HUES48 (cell line): Measurements from ENCODE around the gene SMARCE1.

Experiments
- H3K27ac ChIP-seq: one replicate; pipeline ENCODE4 v1.7.0; 2013; ENCODE audit warnings: low read depth, low read length, inconsistent platforms
- H3K27me3 ChIP-seq: 2 replicates; pipeline ENCODE4 v1.6.1; 2013; ENCODE audit warnings: mild to moderate bottlenecking, low read length; ENCODE audit not compliant: control insufficient read depth, insufficient read depth
- H3K36me3 ChIP-seq: 2 replicates; pipeline ENCODE4 v1.6.1; 2013; ENCODE audit warnings: low read length; ENCODE audit not compliant: control insufficient read depth, insufficient read depth
- H3K4me1 ChIP-seq: 2 replicates; pipeline ENCODE4 v1.6.1; 2013; ENCODE audit warnings: mild to moderate bottlenecking, low read length; ENCODE audit not compliant: control insufficient read depth, insufficient read depth
- H3K4me3 ChIP-seq: 2 replicates; pipeline ENCODE4 v1.5.1; 2013; ENCODE audit warnings: mild to moderate bottlenecking, low read depth, low read length
- H3K9ac ChIP-seq: 2 replicates; pipeline ENCODE4 v1.6.1; 2013; ENCODE audit warnings: mild to moderate bottlenecking, low read depth, low read length, moderate library complexity
- H3K9me3 ChIP-seq: 2 replicates; pipeline ENCODE4 v1.6.1; 2013; ENCODE audit warnings: low read length; ENCODE audit not compliant: control insufficient read depth, insufficient read depth

The SMARCE1 gene

GRCh38 chr17:40645943-40646342 lies 1.7 kb downstream of the SMARCE1 start:
- no peak overlapping the region for H3K27ac ChIP-seq
- H3K9ac ChIP-seq: no peak overlapping the region
- no peaks in the 10 kb centered on the region for H3K27me3 ChIP-seq
- H3K4me3 ChIP-seq: no peak overlapping the region
- H3K36me3 ChIP-seq: peaks cover 51% of the 10 kb centered on the region
- H3K4me1 ChIP-seq: peaks cover 12% of the 10 kb centered on the region
- H3K9me3 ChIP-seq: no peaks in the 10 kb centered on the region

- Histone ChIP-seq H3K9ac (no peak overlapping the region), H3K36me3 (peaks cover 58% of the 10 kb centered on the region), H3K4me3 (no peak overlapping the region), H3K9me3 (no peaks in the 10 kb centered on the region), H3K27me3 (no peaks in the 10 kb centered on the region), H3K27ac (no peak overlapping the region), H3K4me1 (peaks cover 12% of the 10 kb centered on the region)
Observed at GRCh38 chr17:40645291-40645690, 2.3 kb downstream of the SMARCE1 start.

GRCh38 chr17:40637931-40638330 lies 9.7 kb downstream of the SMARCE1 start:
- H3K9me3 ChIP-seq: no peaks in the 10 kb centered on the region
- H3K4me3 ChIP-seq: no peak overlapping the region
- no peak overlapping the region for H3K9ac ChIP-seq
- H3K27me3 ChIP-seq: no peaks in the 10 kb centered on the region
- peaks cover 89% of the 10 kb centered on the region for H3K36me3 ChIP-seq
- H3K4me1 ChIP-seq: no peaks in the 10 kb centered on the region
- no peak overlapping the region for H3K27ac ChIP-seq

GRCh38 chr17:40633871-40634270 lies 13.7 kb downstream of the SMARCE1 start:
- Histone ChIP-seq H3K36me3 (peaks cover 94% of the 10 kb centered on the region), H3K27ac (no peak overlapping the region), H3K4me1 (no peaks in the 10 kb centered on the region), H3K9ac (no peak overlapping the region), H3K4me3 (no peak overlapping the region), H3K9me3 (no peaks in the 10 kb centered on the region), H3K27me3 (no peaks in the 10 kb centered on the region)

GRCh38 chr17:40632216-40632615 lies 15.4 kb downstream of the SMARCE1 start:
- Histone ChIP-seq H3K9ac (no peak overlapping the region), H3K4me1 (no peaks in the 10 kb centered on the region), H3K4me3 (no peak overlapping the region), H3K36me3 (peaks cover 99% of the 10 kb centered on the region), H3K27me3 (no peaks in the 10 kb centered on the region), H3K27ac (no peak overlapping the region), H3K9me3 (no peaks in the 10 kb centered on the region)

GRCh38 chr17:40629842-40630241 lies 17.8 kb downstream of the SMARCE1 start:
- no peak overlapping the region for H3K4me3 ChIP-seq
- no peak overlapping the region for H3K27ac ChIP-seq
- peaks cover 75% of the 10 kb centered on the region for H3K36me3 ChIP-seq

GRCh38 chr17:40625311-40625710 lies 22.3 kb downstream of the SMARCE1 start:
- Histone ChIP-seq H3K27ac (no peak overlapping the region), H3K9ac (no peak overlapping the region), H3K9me3 (no peaks in the 10 kb centered on the region), H3K4me1 (peaks cover 6% of the 10 kb centered on the region; the same call in 1 of the 2 replicates), H3K36me3 (peaks cover 30% of the 10 kb centered on the region), H3K27me3 (no peaks in the 10 kb centered on the region), H3K4me3 (no peak overlapping the region)

More at GRCh38 chr17:40629842-40630241, 17.8 kb downstream of the SMARCE1 start:
- no peak overlapping the region for H3K9ac ChIP-seq
- no peaks in the 10 kb centered on the region for H3K9me3 ChIP-seq
- H3K4me1 ChIP-seq: peaks cover 4% of the 10 kb centered on the region; the same call in 1 of the 2 replicates
- H3K27me3 ChIP-seq: no peaks in the 10 kb centered on the region

GRCh38 chr17:40623419-40624210 lies 24.0 kb downstream of the SMARCE1 start:
- Histone ChIP-seq H3K4me3 (no peak overlapping the region), H3K27me3 (no peaks in the 10 kb centered on the region), H3K36me3 (peaks cover 13% of the 10 kb centered on the region), H3K9ac (no peak overlapping the region), H3K9me3 (no peaks in the 10 kb centered on the region), H3K27ac (no peak overlapping the region), H3K4me1 (peaks cover 6% of the 10 kb centered on the region; the same call in 1 of the 2 replicates)

- peaks cover 2% of the 10 kb centered on the region; the same call in 1 of the 2 replicates for H3K36me3 ChIP-seq
- H3K9me3 ChIP-seq: no peaks in the 10 kb centered on the region
- H3K27ac ChIP-seq: no peak overlapping the region
- no peak overlapping the region for H3K4me3 ChIP-seq
- H3K27me3 ChIP-seq: no peaks in the 10 kb centered on the region
- no peak overlapping the region for H3K9ac ChIP-seq
- H3K4me1 ChIP-seq: peaks cover 6% of the 10 kb centered on the region; the same call in 1 of the 2 replicates
Observed at GRCh38 chr17:40622509-40622928, 25.1 kb downstream of the SMARCE1 start.

- H3K9ac ChIP-seq: no peak overlapping the region
- no peak overlapping the region for H3K27ac ChIP-seq
- no peaks in the 10 kb centered on the region for H3K36me3 ChIP-seq
- peaks cover 6% of the 10 kb centered on the region; the same call in 1 of the 2 replicates for H3K4me1 ChIP-seq
- H3K4me3 ChIP-seq: no peak overlapping the region
- H3K9me3 ChIP-seq: no peaks in the 10 kb centered on the region
- H3K27me3 ChIP-seq: no peaks in the 10 kb centered on the region
Observed at GRCh38 chr17:40621578-40621977, 26.0 kb downstream of the SMARCE1 start.

- H3K27ac ChIP-seq: no peak overlapping the region
- H3K4me1 ChIP-seq: peaks cover 6% of the 10 kb centered on the region; the same call in 1 of the 2 replicates
- no peaks in the 10 kb centered on the region for H3K36me3 ChIP-seq
- H3K27me3 ChIP-seq: no peaks in the 10 kb centered on the region
- H3K9me3 ChIP-seq: no peaks in the 10 kb centered on the region
- no peak overlapping the region for H3K9ac ChIP-seq
- H3K4me3 ChIP-seq: no peak overlapping the region
Observed at GRCh38 chr17:40621019-40621418, 26.6 kb downstream of the SMARCE1 start.
